GM12878 (cell line): ENCODE measurements around the gene CTSE. TPM values are rescaled to one million over a fixed set of nuclear protein-coding genes. Genes with fewer than 3 reads are reported as not detected.

Experiments
- ATAC-seq: fragments of 200-7000 bp; cut with Tn5 transposase; 3 replicates; pipeline ENCODE4 v1.9.1; 2020; ENCODE audit warnings: mild to moderate bottlenecking, moderate library complexity
- BruUV-seq: library from RNA; stranded (reverse); fragments of 400-500 nt; replicated peaks from 2 replicates; lab custom pipeline; 2021; lab: Mats Ljungman, UMichigan
- CTCF ChIA-PET: fragments of 300-600 bp; sonication (Branson Sonifier 250); formaldehyde crosslinking; extraction: SDS; loops from one replicate; lab custom pipeline; 2021; ENCODE audit warnings: inconsistent platforms; lab: Yijun Ruan, JAX
- POLR2A ChIA-PET: fragments of 350-600 bp; formaldehyde crosslinking; extraction: SDS; loops from one replicate; lab custom pipeline; 2021; ENCODE audit warnings: inconsistent platforms; lab: Charles Lee
- RAD21 ChIA-PET: fragments of 300-600 bp; sonication (Branson Sonifier 250); formaldehyde crosslinking; loops from one replicate; lab custom pipeline; 2023; ENCODE audit warnings: antibody characterized with exemption; ENCODE audit not compliant: unreplicated experiment; lab: Charles Lee
- SMC1A ChIA-PET: fragments of 300-600 bp; sonication (Branson Sonifier 250); formaldehyde crosslinking; loops from one replicate; lab custom pipeline; 2023; ENCODE audit not compliant: unreplicated experiment, uncharacterized antibody; lab: Charles Lee
- DNase-seq: peaks from one replicate; pipeline ENCODE4 v3.0.0-alpha.2; 2011; ENCODE audit warnings: low read depth, low spot score
- FAIRE-seq: peaks from 3 replicates; lab custom pipeline; 2011; peaks lifted over from hg19 to GRCh38; lab: Jason Lieb, UNC
- H2AFZ ChIP-seq: 2 replicates; pipeline ENCODE4 v1.6.0; 2011; ENCODE audit warnings: low read depth, low read length, control low read depth; ENCODE audit not compliant: control insufficient read depth
- H3K27ac ChIP-seq: 2 replicates; pipeline ENCODE4 v1.5.1; 2011; ENCODE audit warnings: control low read depth; ENCODE audit not compliant: control insufficient read depth, insufficient read depth
- H3K27me3 ChIP-seq, 2 experiments: replicated peaks in 1 of 2; 2 replicates each; pipeline versions ENCODE4 v1.6.0 to v1.6.1; 2011; ENCODE audit warnings: low read length in 1 of 2; ENCODE audit not compliant: control insufficient read depth in 2 of 2, insufficient read depth in 2 of 2
- H3K36me3 ChIP-seq, 2 experiments: 2 replicates each; pipeline ENCODE4 v1.5.1; 2011; ENCODE audit warnings: low read length in 1 of 2; ENCODE audit not compliant: control insufficient read depth in 2 of 2, insufficient read depth in 2 of 2
- H3K4me1 ChIP-seq: 2 replicates; pipeline ENCODE4 v1.6.1; 2011; ENCODE audit warnings: mild to moderate bottlenecking, low read length, moderate library complexity, mixed read lengths; ENCODE audit not compliant: control insufficient read depth, insufficient read depth
- H3K4me2 ChIP-seq: 2 replicates; pipeline ENCODE4 v1.6.0; 2011; ENCODE audit warnings: control low read depth; ENCODE audit not compliant: control insufficient read depth, insufficient read depth
- H3K4me3 ChIP-seq: fragments of 200-600 bp; sonication (generic); 2 replicates; pipeline ENCODE4 v1.5.1; 2016
- H3K79me2 ChIP-seq: 2 replicates; pipeline ENCODE4 v1.6.0; 2011; ENCODE audit warnings: low read length; ENCODE audit not compliant: control insufficient read depth, insufficient read depth
- H3K9ac ChIP-seq: 2 replicates; pipeline ENCODE4 v1.8.0; 2011; ENCODE audit warnings: low read length, control low read depth, mixed read lengths; ENCODE audit not compliant: control insufficient read depth, insufficient read depth
- H3K9me3 ChIP-seq: replicated peaks from 3 replicates; pipeline ENCODE4 v1.5.1; 2011; ENCODE audit warnings: mild to moderate bottlenecking, low read length; ENCODE audit not compliant: control insufficient read depth, insufficient read depth
- H4K20me1 ChIP-seq: 2 replicates; pipeline ENCODE4 v1.6.0; 2011; ENCODE audit not compliant: control insufficient read depth, insufficient read depth
- ASH2L ChIP-seq: fragments of 300-600, 200-600 bp; sonication (generic); IDR thresholded peaks from 2 replicates; pipeline ENCODE4 v1.6.1; 2017; ENCODE audit warnings: low read depth, mild to moderate bottlenecking, borderline replicate concordance
- CBX5 ChIP-seq: sonication (generic); IDR thresholded peaks from 2 replicates; pipeline ENCODE4 v1.6.1; 2016; ENCODE audit warnings: low read depth, moderate library complexity, mild to moderate bottlenecking, inconsistent platforms
- ETV6 ChIP-seq, 2 experiments: fragments of 450-650 bp in 1 of 2; IDR thresholded peaks in 1 of 2; conservative IDR thresholded peaks in 1 of 2; 2 replicates each; pipeline ENCODE4 v1.6.1; 2014; ENCODE audit warnings: antibody characterized with exemption in 1 of 2, borderline replicate concordance in 1 of 2, low read depth in 1 of 2, mild to moderate bottlenecking in 1 of 2, moderate library complexity in 1 of 2
- HDAC2 ChIP-seq: fragments of 200-600 bp; sonication (generic); IDR thresholded peaks from 2 replicates; pipeline ENCODE4 v1.6.1; 2017
- PML ChIP-seq: IDR thresholded peaks from 2 replicates; pipeline ENCODE4 v1.6.1; 2012; ENCODE audit warnings: low read length, inconsistent platforms
- POLR2AphosphoS2 ChIP-seq: IDR thresholded peaks from 2 replicates; pipeline ENCODE4 v1.6.1; 2011; ENCODE audit warnings: low read depth, mild to moderate bottlenecking, low read length, improper control_type of control experiment, moderate library complexity
- PRDM15 ChIP-seq: fragments of 450-650 bp; formaldehyde crosslinking; IDR thresholded peaks from 2 replicates; pipeline ENCODE4 v1.4.0; 2020; ENCODE audit warnings: mild to moderate bottlenecking, moderate library complexity
- STAT3 ChIP-seq: IDR thresholded peaks from 2 replicates; pipeline ENCODE4 v1.6.1; 2011; ENCODE audit warnings: low read depth, low read length, improper control_type of control experiment
- USF1 ChIP-seq: IDR thresholded peaks from 2 replicates; pipeline ENCODE4 v1.6.1; 2011; ENCODE audit warnings: borderline replicate concordance, low read depth, mild to moderate bottlenecking, moderate library complexity, mixed read lengths, low read length; ENCODE audit not compliant: insufficient read depth; ENCODE audit errors: extremely low read length
- ZBED1 ChIP-seq: IDR thresholded peaks from 2 replicates; pipeline ENCODE4 v1.6.1; 2016; ENCODE audit warnings: borderline replicate concordance
- ZBTB4 ChIP-seq: fragments of 450-650 bp; formaldehyde crosslinking; IDR thresholded peaks from 2 replicates; pipeline ENCODE4 v1.4.0; 2022; ENCODE audit warnings: mild to moderate bottlenecking, moderate library complexity
- WGBS: methylation state at CpG from one replicate; pipeline ENCODE4 v1.1.6; 2016; ENCODE audit warnings: low lambda C conversion rate; ENCODE audit not compliant: insufficient replicate concordance, insufficient coverage; ENCODE audit errors: missing lambda C conversion rate; 5-methylcytosine and 5-hydroxymethylcytosine counted together
- in situ Hi-C: fragments of 300-500 bp; cut with MboI; formaldehyde crosslinking; loops from 9 replicates; pipeline ENCODE4 v1.14.3; 2018; ENCODE audit warnings: mixed read lengths
- intact Hi-C: fragments of 100-400 bp; cut with micrococcal nuclease; formaldehyde crosslinking; loops from one replicate; pipeline ENCODE4 v1.14.2; 2022; ENCODE audit not compliant: unreplicated experiment
- polyA plus RNA-seq, 11 experiments: library from polyadenylated mRNA; depleted of rRNA in 4 of 11; unstranded in 6 of 11; stranded (reverse) in 5 of 11; fragments of >200 nt; fragmentation: Nextera tagmentation in 4 of 11; fragmentation: Illumina TruSeq in 1 of 11; extraction: Ambion mirVana in 4 of 11; extraction: Trizol in 1 of 11; gene quantifications; 1 replicate in 1 of 11; 2 replicates in 10 of 11; pipeline versions ENCODE4 v1.2.1 to v1.2.3, GENCODE V29; 2011 to 2016; ENCODE audit warnings: inconsistent platforms in 2 of 11, missing spikeins in 2 of 11, low read depth in 1 of 11
- total RNA-seq, 4 experiments: library from RNA; depleted of rRNA in 3 of 4; stranded (reverse); fragments of >200 nt in 3 of 4; fragmentation: Illumina TruSeq in 1 of 4; extraction: Trizol in 1 of 4; gene quantifications; 2 replicates each; pipeline versions ENCODE4 v1.2.1 to v1.2.3, GENCODE V29; 2013 to 2021

CTSE gene
- total and polyA plus RNA-seq, 10 of the 15 experiments (the other 5 are each of a cell fraction or from before 2014, with no cell fraction given) = 0.26 TPM; not detected in 9

- ATAC-seq (no peak), DNase-seq (no peak), FAIRE-seq (no peak)
- no peaks in the 10 kb centered on the region for H3K9me3 ChIP-seq
- ChIA-PET RAD21 (interaction anchor here (1.2 kb wide), 1 partner anchor 28 kb away, joined by 4 read pairs; no protein-coding TSS in a partner anchor), POLR2A (no interaction called here), CTCF (interaction anchor here (0.9 to 1.4 kb wide), 5 partner anchors 10 to 100 kb away, joined by 3 to 5 read pairs (median 3); no protein-coding TSS in a partner anchor), SMC1A (interaction anchor here (1.3 kb wide), 1 partner anchor 100 kb away, joined by 3 read pairs; no protein-coding TSS in a partner anchor)
- H3K9ac ChIP-seq = no peak overlapping the region
- intact Hi-C loops = no loop called here
- no peaks in the 10 kb centered on the region for H3K79me2 ChIP-seq
- no TSS peak for BruUV-seq
- H3K4me2 ChIP-seq = no peak overlapping the region
- no peaks in the 10 kb centered on the region for H4K20me1 ChIP-seq
- H3K4me3 ChIP-seq = no peak overlapping the region
- H2AFZ ChIP-seq = no peak overlapping the region
- H3K27ac ChIP-seq = no peak overlapping the region
- H3K27me3 ChIP-seq = 0 out of 4 replicates have a peak, but pooled peaks cover 0 to 3% of the 10 kb centered on the region in 2 experiments
- 23% methylated on average over 8 of the region's 8 CpGs for WGBS
- no peak for TF ChIP-seq CBX5
- TF ChIP-seq STAT3 = no peak
- no peak for TF ChIP-seq HDAC2
- TF ChIP-seq ZBTB4 (CRISPR knock-in tag) = no peak
- no peak for TF ChIP-seq PRDM15 (CRISPR knock-in tag)
- no peak for TF ChIP-seq ASH2L
- no peak for TF ChIP-seq ZBED1
- no peak for TF ChIP-seq POLR2AphosphoS2
- no peak for TF ChIP-seq ETV6 (conservative IDR thresholded peaks at IDR 0.05 in 1 of 2, IDR thresholded peaks at IDR 0.05 in 1 of 2; ENCODE audit: borderline replicate concordance in 1 of 2, low read depth in 1 of 2)
- no peak for TF ChIP-seq USF1
- no peak for TF ChIP-seq PML
- no peaks in the 10 kb centered on the region for H3K36me3 ChIP-seq
- in situ Hi-C loops = no loop called here
- H3K4me1 ChIP-seq = peaks cover 12% of the 10 kb centered on the region
Measured at GRCh38 chr1:206005778-206006180, 17.9 kb downstream of the CTSE start.
